B cell (primary cell): ENCODE data around the gene ZFR.

ENCODE experiments used
- CTCF ChIP-seq: fragments of 200-600 bp; IDR thresholded peaks from one replicate; pipeline ENCODE4 v1.8.0; 2022; ENCODE audit warnings: antibody characterized with exemption, mild to moderate bottlenecking
- EZH2 ChIP-seq: IDR thresholded peaks from 2 replicates; pipeline ENCODE4 v1.6.1; 2012; ENCODE audit warnings: borderline replicate concordance, low read depth, mild to moderate bottlenecking, moderate library complexity, low read length; ENCODE audit not compliant: insufficient read depth, poor library complexity, severe bottlenecking

- TF ChIP-seq CTCF (no peak), EZH2 (no peak)
These were observed 135.6 kb downstream of the ZFR start for GRCh38 chr5:32308946-32309345.
